ENCODE data around the gene GPHA2.
"Not testable (repeated sequence)": the region's sequence is repeated elsewhere in the genome, so short reads cannot be mapped to it uniquely, and the experiment has no call there.

Gene GPHA2

GRCh38 chr11:64935359-64936081 lies at the start of gene GPHA2:
Gene GPHA2 (minus strand): TSS chr11:64935893. CDS start chr11:64935460, 433 bp downstream.
- TF ChIP-seq, protein P1, sequence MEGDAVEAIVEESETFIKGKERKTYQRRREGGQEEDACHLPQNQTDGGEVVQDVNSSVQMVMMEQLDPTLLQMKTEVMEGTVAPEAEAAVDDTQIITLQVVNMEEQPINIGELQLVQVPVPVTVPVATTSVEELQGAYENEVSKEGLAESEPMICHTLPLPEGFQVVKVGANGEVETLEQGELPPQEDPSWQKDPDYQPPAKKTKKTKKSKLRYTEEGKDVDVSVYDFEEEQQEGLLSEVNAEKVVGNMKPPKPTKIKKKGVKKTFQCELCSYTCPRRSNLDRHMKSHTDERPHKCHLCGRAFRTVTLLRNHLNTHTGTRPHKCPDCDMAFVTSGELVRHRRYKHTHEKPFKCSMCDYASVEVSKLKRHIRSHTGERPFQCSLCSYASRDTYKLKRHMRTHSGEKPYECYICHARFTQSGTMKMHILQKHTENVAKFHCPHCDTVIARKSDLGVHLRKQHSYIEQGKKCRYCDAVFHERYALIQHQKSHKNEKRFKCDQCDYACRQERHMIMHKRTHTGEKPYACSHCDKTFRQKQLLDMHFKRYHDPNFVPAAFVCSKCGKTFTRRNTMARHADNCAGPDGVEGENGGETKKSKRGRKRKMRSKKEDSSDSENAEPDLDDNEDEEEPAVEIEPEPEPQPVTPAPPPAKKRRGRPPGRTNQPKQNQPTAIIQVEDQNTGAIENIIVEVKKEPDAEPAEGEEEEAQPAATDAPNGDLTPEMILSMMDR (IDR thresholded peaks at IDR 0.05; ENCODE audit: low read depth, low read length, missing control alignments), result peak; percentile 7
- H3K4me3 ChIP-seq (replicated peaks; ENCODE audit: low read depth, low read length), result no peak within 1 kb of the TSS
- peak; percentile 16 for DNase-seq (ENCODE audit: extremely low read depth, low read depth)

GRCh38 chr11:64983339-64983738 lies 47.6 kb upstream of the GPHA2 start:
- H3K4me3 ChIP-seq (replicated peaks; ENCODE audit: low read depth, low read length); DNase-seq (ENCODE audit: extremely low read depth, low read depth): not testable (repeated sequence)

- DNase-seq (ENCODE audit: extremely low read depth, low read depth), result no peak
- H3K4me3 ChIP-seq (replicated peaks; ENCODE audit: low read depth, low read length), result no peak overlapping the region
- TF ChIP-seq, protein P1 (IDR thresholded peaks at IDR 0.05; ENCODE audit: low read depth, low read length, missing control alignments), result no peak
These were observed 41.0 kb upstream of the GPHA2 start for GRCh38 chr11:64976651-64977050.

DNA sequence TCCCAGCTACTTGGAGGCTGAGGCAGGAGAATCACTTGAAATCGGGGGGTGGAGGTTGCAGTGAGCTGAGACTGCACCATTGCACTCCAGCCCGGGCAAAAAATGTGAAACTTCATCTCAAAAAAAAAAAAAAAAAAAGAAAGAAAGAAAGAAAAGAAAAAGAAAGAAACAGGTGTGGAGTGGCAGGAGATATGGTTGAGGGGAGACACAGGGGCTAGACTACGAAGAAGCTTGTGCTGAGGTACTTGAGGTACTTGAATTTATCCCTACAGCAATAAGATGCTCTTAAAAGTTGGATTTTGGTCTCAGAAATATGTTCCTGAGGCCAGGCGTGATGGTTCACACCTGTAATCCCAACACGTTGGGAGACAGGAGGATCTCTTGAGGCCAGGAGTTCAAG lies 38.4 kb upstream of the GPHA2 start:
- DNase-seq (ENCODE audit: extremely low read depth, low read depth), result no peak
- TF ChIP-seq, protein P1 (IDR thresholded peaks at IDR 0.05; ENCODE audit: low read depth, low read length, missing control alignments), result no peak
- no peak overlapping the region for H3K4me3 ChIP-seq (replicated peaks; ENCODE audit: low read depth, low read length)

- TF ChIP-seq, protein P1 (IDR thresholded peaks at IDR 0.05; ENCODE audit: low read depth, low read length, missing control alignments), result no peak
- H3K4me3 ChIP-seq (replicated peaks; ENCODE audit: low read depth, low read length), result no peak within 1 kb of the TSS
- DNase-seq (ENCODE audit: extremely low read depth, low read depth), result peak; percentile 27
These were observed 35.9 kb upstream of the GPHA2 start, which contains the start of gene MAJIN for GRCh38 chr11:64971421-64972233. Gene MAJIN (minus strand): TSS chr11:64972108. CDS start chr11:64959405, 12,703 bp downstream.

DNA sequence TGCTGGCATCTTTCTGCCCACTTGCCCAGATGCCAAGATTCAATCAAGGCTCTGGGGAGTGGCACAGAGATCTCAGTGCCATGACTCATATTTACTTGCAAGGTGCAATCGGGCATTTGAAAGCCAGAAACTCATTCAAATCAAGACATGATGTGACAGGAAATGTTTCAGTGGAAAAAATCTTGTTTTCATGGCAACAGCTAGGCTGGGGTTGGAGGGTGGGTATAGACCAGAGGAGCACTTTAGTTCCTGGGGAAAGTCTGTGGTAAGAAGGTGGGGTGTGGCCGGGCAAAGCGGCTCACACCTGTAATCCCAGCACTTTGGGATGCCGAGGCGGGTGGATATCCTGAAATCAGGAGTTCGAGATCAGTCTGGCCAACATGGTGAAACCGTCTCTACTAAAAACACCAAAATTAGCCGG lies 35.0 kb upstream of the GPHA2 start:
- DNase-seq (ENCODE audit: extremely low read depth, low read depth), result no peak
- TF ChIP-seq, protein P1 (IDR thresholded peaks at IDR 0.05; ENCODE audit: low read depth, low read length, missing control alignments), result no peak
- no peak overlapping the region for H3K4me3 ChIP-seq (replicated peaks; ENCODE audit: low read depth, low read length)

- DNase-seq (ENCODE audit: extremely low read depth, low read depth), result peak; percentile 21
- no peak overlapping the region for H3K4me3 ChIP-seq (replicated peaks; ENCODE audit: low read depth, low read length)
- TF ChIP-seq, protein P1 (IDR thresholded peaks at IDR 0.05; ENCODE audit: low read depth, low read length, missing control alignments), result no peak
These were observed 33.5 kb upstream of the GPHA2 start for GRCh38 chr11:64969209-64969608.

Measured in HFF-Myc (cell line).